Natural killer cell (primary cell): Measurements from ENCODE around the gene SCGN. TPM values are rescaled to one million over a fixed set of nuclear protein-coding genes. Genes with fewer than 3 reads are reported as not detected.

Experiments
- ATAC-seq, 3 donors: fragments of 150-1000 bp in 2 of 3; fragments of 200-7000 bp in 1 of 3; cut with Tn5 transposase; 1 replicate in 1 of 3; 2 replicates in 2 of 3; pipeline ENCODE4 v1.10.0; 2021; ENCODE audit warnings: mild to moderate bottlenecking in 2 of 3, moderate library complexity in 2 of 3
- DNase-seq, 2 donors: peaks; one replicate each; pipeline versions ENCODE4 v3.0.0 to v3.0.0-alpha.2; 2013 to 2021; ENCODE audit warnings: mixed read lengths in 1 of 2
- H3K27ac ChIP-seq: one replicate; pipeline ENCODE4 v1.5.1; 2013; ENCODE audit warnings: mild to moderate bottlenecking, low read length
- H3K27me3 ChIP-seq: one replicate; pipeline ENCODE4 v1.6.1; 2013; ENCODE audit warnings: low read length; ENCODE audit not compliant: control insufficient read depth, insufficient read depth
- H3K36me3 ChIP-seq: one replicate; pipeline ENCODE4 v1.6.1; 2013; ENCODE audit warnings: low read length; ENCODE audit not compliant: control insufficient read depth, insufficient read depth
- H3K4me1 ChIP-seq: one replicate; pipeline ENCODE4 v1.6.1; 2013; ENCODE audit warnings: low read length; ENCODE audit not compliant: control insufficient read depth, insufficient read depth
- H3K4me3 ChIP-seq: one replicate; pipeline ENCODE4 v1.5.1; 2013; ENCODE audit warnings: low read length
- H3K9me3 ChIP-seq: one replicate; pipeline ENCODE4 v1.6.1; 2013; ENCODE audit warnings: low read length; ENCODE audit not compliant: control insufficient read depth, insufficient read depth
- H3K27ac Mint-ChIP-seq, 2 donors: one replicate each; pipeline ENCODE4 v1.8.0; 2022; ENCODE audit warnings: mild to moderate bottlenecking in 2 of 2, mixed read lengths in 2 of 2, moderate library complexity in 1 of 2
- H3K27me3 Mint-ChIP-seq, 2 donors: one replicate each; pipeline ENCODE4 v1.8.0; 2022; ENCODE audit warnings: low read depth in 2 of 2, mixed read lengths in 2 of 2
- H3K36me3 Mint-ChIP-seq: one replicate; pipeline ENCODE4 v1.8.0; 2022; ENCODE audit warnings: mixed read lengths
- H3K4me1 Mint-ChIP-seq, 2 donors: one replicate each; pipeline ENCODE4 v1.8.0; 2022; ENCODE audit warnings: mixed read lengths in 2 of 2
- H3K4me3 Mint-ChIP-seq: one replicate; pipeline ENCODE4 v1.8.0; 2022; ENCODE audit warnings: mild to moderate bottlenecking, moderate library complexity, mixed read lengths
- H3K9me3 Mint-ChIP-seq, 2 donors: one replicate each; pipeline ENCODE4 v1.8.0; 2022; ENCODE audit warnings: mixed read lengths in 2 of 2
- CTCF ChIP-seq: fragments of 200-600 bp; IDR thresholded peaks from one replicate; pipeline ENCODE4 v1.8.0; 2022; ENCODE audit warnings: antibody characterized with exemption
- WGBS: methylation state at CpG from one replicate; pipeline ENCODE4 v1.1.7; 2013; ENCODE audit warnings: missing lambda C conversion rate; ENCODE audit not compliant: insufficient coverage; 5-methylcytosine and 5-hydroxymethylcytosine counted together
- intact Hi-C: fragments of 100-400 bp; cut with micrococcal nuclease; formaldehyde crosslinking; loops from one replicate; pipeline ENCODE4 v1.14.2; 2022
- total RNA-seq, 4 donors: library from RNA; stranded (reverse); fragments of 120-200 nt in 1 of 4; gene quantifications; one replicate each; pipeline versions ENCODE4 v1.2.3 to v1.2.4, GENCODE V29; 2013 to 2022

SCGN gene
- total RNA-seq, 3 donors from 2014 or later (not counting 1 experiment from before 2014, with no cell fraction given): not detected

DNA sequence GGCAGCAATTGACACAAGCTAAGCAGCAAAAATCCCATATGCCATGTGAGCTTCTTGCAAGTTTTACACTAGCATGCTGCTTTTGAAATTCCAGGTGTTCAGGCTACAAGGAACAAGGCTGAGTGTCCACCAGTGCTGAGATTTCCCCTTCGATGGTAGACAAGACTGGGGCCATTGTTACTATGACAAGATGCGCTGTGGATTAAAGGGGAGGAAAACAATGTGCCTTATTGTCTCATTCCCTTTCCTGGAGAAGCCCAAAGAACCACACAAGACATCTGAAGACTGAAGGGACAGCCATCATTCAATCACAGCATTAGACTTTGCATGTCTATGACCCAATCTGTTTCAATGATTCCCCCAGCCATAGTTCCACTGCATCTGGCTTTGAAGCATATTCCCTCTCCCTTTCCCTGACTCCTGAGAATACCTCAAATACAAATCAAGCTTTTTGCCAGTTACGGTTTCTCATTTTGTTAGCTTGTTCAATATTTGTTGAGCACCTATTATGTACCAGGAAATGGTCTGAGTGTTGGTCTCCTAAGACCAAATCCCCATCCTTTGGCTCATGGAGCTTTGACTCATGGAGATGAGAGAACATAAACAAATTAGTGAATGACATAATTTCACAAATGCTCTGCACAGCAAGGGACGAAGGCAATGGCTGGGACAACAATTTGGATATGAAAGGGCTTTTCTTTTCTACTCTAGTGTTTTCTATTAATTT is 23.4 kb upstream of the SCGN start:
- no peak for TF ChIP-seq CTCF
- H3K36me3 Mint-ChIP-seq: no peaks in the 10 kb centered on the region
- no peaks in the 10 kb centered on the region for H3K4me1 ChIP-seq
- no peak overlapping the region for H3K27ac ChIP-seq
- H3K27me3 ChIP-seq: no peaks in the 10 kb centered on the region
- no peaks in the 10 kb centered on the region for H3K9me3 ChIP-seq
- no peaks in the 10 kb centered on the region for H3K9me3 Mint-ChIP-seq
- H3K27me3 Mint-ChIP-seq: peaks cover 15 to 39% of the 10 kb centered on the region in 2 donors
- no peak overlapping the region for H3K4me3 ChIP-seq
- WGBS: 78% methylated on average over 4 of the region's 4 CpGs
- H3K4me1 Mint-ChIP-seq: no peaks in the 10 kb centered on the region
- H3K36me3 ChIP-seq: no peaks in the 10 kb centered on the region
- no peak for DNase-seq
- intact Hi-C loops: no loop called here
- ATAC-seq: no peak
- H3K4me3 Mint-ChIP-seq: no peak overlapping the region
- H3K27ac Mint-ChIP-seq: no peak overlapping the region

DNA sequence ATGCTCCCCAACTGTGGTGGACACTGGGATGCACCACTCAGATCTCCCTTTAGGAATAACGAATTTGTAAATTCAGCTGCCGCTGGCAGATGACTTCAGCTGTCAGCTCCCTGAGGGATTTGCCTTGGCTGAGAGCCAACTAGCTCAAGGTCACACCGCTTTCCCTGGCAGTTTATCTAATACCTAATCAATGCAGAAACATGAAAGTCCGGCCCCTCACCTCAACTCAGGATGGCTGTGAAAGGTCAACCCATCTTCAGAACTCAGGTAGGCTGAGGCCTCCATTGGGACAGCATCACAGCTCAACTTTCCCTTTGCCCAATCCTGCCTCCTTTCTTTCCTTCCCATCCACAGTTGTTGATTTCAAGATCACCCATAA is 22.8 kb upstream of the SCGN start:
- Histone ChIP-seq H3K4me3 (no peak overlapping the region), H3K36me3 (no peaks in the 10 kb centered on the region), H3K4me1 (no peaks in the 10 kb centered on the region), H3K9me3 (no peaks in the 10 kb centered on the region), H3K27me3 (no peaks in the 10 kb centered on the region), H3K27ac (no peak overlapping the region)
- Mint-ChIP-seq H3K4me1 (no peaks in the 10 kb centered on the region), H3K36me3 (no peaks in the 10 kb centered on the region), H3K9me3 (no peaks in the 10 kb centered on the region), H3K27me3 (peaks cover 15 to 33% of the 10 kb centered on the region in 2 donors), H3K27ac (no peak overlapping the region), H3K4me3 (no peak overlapping the region)
- intact Hi-C loops: no loop called here
- 83% methylated on average over 4 of the region's 4 CpGs for WGBS
- no peak for ATAC-seq
- DNase-seq: no peak
- TF ChIP-seq CTCF: no peak

DNA sequence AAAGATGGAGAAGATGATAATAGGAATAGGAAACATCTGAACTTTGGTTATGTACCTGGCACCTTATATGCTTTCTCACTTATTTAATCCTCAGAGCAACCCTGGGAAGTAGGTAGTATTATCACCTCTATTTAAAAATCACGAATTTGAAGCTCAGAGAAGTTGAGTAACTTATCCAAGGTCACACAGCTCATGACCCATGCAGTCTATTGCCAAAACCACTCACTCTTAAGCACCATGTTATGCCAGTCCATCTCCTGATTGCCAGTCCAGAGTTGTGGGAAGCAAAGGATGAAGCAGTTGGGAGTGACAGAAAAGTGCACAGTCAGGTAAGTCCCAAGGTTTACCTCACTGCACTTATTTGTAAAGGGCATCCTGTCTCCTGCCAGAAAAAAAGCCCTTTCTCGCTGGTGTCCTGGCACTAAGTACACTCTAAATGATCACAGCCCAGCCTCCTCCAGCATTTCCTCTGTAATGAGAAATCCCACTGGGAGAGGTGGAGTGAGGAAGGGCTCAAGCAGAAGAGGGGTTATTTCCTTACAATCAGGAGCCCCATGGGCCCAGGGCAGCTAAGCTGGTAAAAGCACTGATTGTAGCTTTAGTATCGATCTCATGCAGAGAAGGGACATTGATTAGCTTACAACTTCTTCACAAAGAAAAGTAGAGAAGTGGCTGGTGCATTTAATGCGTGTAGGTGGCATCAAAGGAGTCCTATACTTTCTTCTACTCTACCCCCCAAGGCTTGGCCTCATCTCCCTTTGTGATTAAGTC is 21.3 kb upstream of the SCGN start:
- no peak for TF ChIP-seq CTCF
- Mint-ChIP-seq H3K36me3 (no peaks in the 10 kb centered on the region), H3K9me3 (no peaks in the 10 kb centered on the region), H3K4me3 (no peak overlapping the region), H3K27me3 (peaks cover 19 to 40% of the 10 kb centered on the region in 2 donors), H3K4me1 (no peaks in the 10 kb centered on the region), H3K27ac (no peak overlapping the region)
- intact Hi-C loops: no loop called here
- no peak for ATAC-seq
- Histone ChIP-seq H3K4me1 (no peaks in the 10 kb centered on the region), H3K27ac (no peak overlapping the region), H3K9me3 (no peaks in the 10 kb centered on the region), H3K27me3 (no peaks in the 10 kb centered on the region), H3K4me3 (no peak overlapping the region), H3K36me3 (no peaks in the 10 kb centered on the region)
- DNase-seq: no peak
- WGBS: 78% methylated on average over 2 of the region's 4 CpGs
